ES-I3 (cell line): ENCODE measurements around the gene SLC25A41.
A peak's percentile ranks its signal among the peaks of the same experiment; 100 is the strongest.

Experiments
- H3K36me3 ChIP-seq: 2 replicates; pipeline ENCODE4 v1.6.1; 2013; ENCODE audit warnings: mild to moderate bottlenecking, low read length, control low read depth, moderate library complexity; ENCODE audit not compliant: insufficient read depth
- H3K4me1 ChIP-seq: 2 replicates; pipeline ENCODE4 v1.6.1; 2013; ENCODE audit warnings: mild to moderate bottlenecking, control low read depth, low read length; ENCODE audit not compliant: insufficient read depth
- H3K9ac ChIP-seq: 2 replicates; pipeline ENCODE4 v1.6.1; 2013; ENCODE audit warnings: low read depth, mild to moderate bottlenecking, low read length, moderate library complexity
- H3K9me3 ChIP-seq: 2 replicates; pipeline ENCODE4 v1.6.1; 2013; ENCODE audit warnings: mild to moderate bottlenecking, low read length, moderate library complexity; ENCODE audit not compliant: control insufficient read depth, insufficient read depth

SLC25A41 gene

GRCh38 chr19:6470173-6470572 lies 36.6 kb upstream of the SLC25A41 start:
- no peak overlapping the region for H3K9ac ChIP-seq
- H3K36me3 ChIP-seq = no peaks in the 10 kb centered on the region
- H3K9me3 ChIP-seq = no peaks in the 10 kb centered on the region
- peaks cover 3% of the 10 kb centered on the region; the same call in 1 of the 2 replicates for H3K4me1 ChIP-seq

GRCh38 chr19:6467384-6467783 lies 33.8 kb upstream of the SLC25A41 start:
- Histone ChIP-seq H3K9ac (no peak overlapping the region), H3K4me1 (peaks cover 5% of the 10 kb centered on the region; the same call in 1 of the 2 replicates), H3K9me3 (no peaks in the 10 kb centered on the region), H3K36me3 (no peaks in the 10 kb centered on the region)

GRCh38 chr19:6466526-6467248 lies 33.1 kb upstream of the SLC25A41 start:
- H3K9ac ChIP-seq = no peak overlapping the region
- H3K9me3 ChIP-seq = no peaks in the 10 kb centered on the region
- no peaks in the 10 kb centered on the region for H3K36me3 ChIP-seq
- H3K4me1 ChIP-seq = peaks cover 5% of the 10 kb centered on the region; the same call in 1 of the 2 replicates

GRCh38 chr19:6465663-6466062 lies 32.1 kb upstream of the SLC25A41 start:
- H3K36me3 ChIP-seq = no peaks in the 10 kb centered on the region
- no peak overlapping the region for H3K9ac ChIP-seq
- peaks cover 5% of the 10 kb centered on the region; the same call in 1 of the 2 replicates for H3K4me1 ChIP-seq
- H3K9me3 ChIP-seq = no peaks in the 10 kb centered on the region

GRCh38 chr19:6465006-6465405 lies 31.4 kb upstream of the SLC25A41 start:
- Histone ChIP-seq H3K36me3 (no peaks in the 10 kb centered on the region), H3K4me1 (peaks cover 5% of the 10 kb centered on the region; the same call in 1 of the 2 replicates), H3K9ac (peak overlapping the region; percentile 82), H3K9me3 (no peaks in the 10 kb centered on the region)

GRCh38 chr19:6464070-6464873 lies 30.7 kb upstream of the SLC25A41 start, which contains the start of gene CRB3:
Gene CRB3 (plus strand): TSS chr19:6464271. CDS start chr19:6464702, 431 bp downstream.
- peak within 1 kb of the TSS; percentile 82 for H3K9ac ChIP-seq
- H3K36me3 ChIP-seq = no peaks in the 10 kb centered on the region
- H3K9me3 ChIP-seq = no peaks in the 10 kb centered on the region
- peaks cover 5% of the 10 kb centered on the region; the same call in 1 of the 2 replicates for H3K4me1 ChIP-seq

- peak overlapping the region; percentile 79 for H3K9ac ChIP-seq
- H3K9me3 ChIP-seq = no peaks in the 10 kb centered on the region
- H3K4me1 ChIP-seq = peaks cover 13% of the 10 kb centered on the region; the same call in 1 of the 2 replicates
- H3K36me3 ChIP-seq = no peaks in the 10 kb centered on the region
Measured at GRCh38 chr19:6460099-6460884, 26.7 kb upstream of the SLC25A41 start.

- Histone ChIP-seq H3K9me3 (no peaks in the 10 kb centered on the region), H3K4me1 (peaks cover 9% of the 10 kb centered on the region; the same call in 1 of the 2 replicates), H3K9ac (peak within 1 kb of the TSS; percentile 79), H3K36me3 (no peaks in the 10 kb centered on the region)
Measured at GRCh38 chr19:6459262-6460098, 25.9 kb upstream of the SLC25A41 start, which contains the start of gene SLC25A23. Gene SLC25A23 (minus strand): TSS chr19:6459792. CDS start chr19:6459628, 164 bp downstream.

- Histone ChIP-seq H3K4me1 (peaks cover 9% of the 10 kb centered on the region; the same call in 1 of the 2 replicates), H3K36me3 (peaks cover 2% of the 10 kb centered on the region; the same call in 1 of the 2 replicates), H3K9ac (peak overlapping the region; percentile 79; the same call in 1 of the 2 replicates), H3K9me3 (peaks cover 5% of the 10 kb centered on the region)
Measured at GRCh38 chr19:6458695-6459261, 25.2 kb upstream of the SLC25A41 start.

- Histone ChIP-seq H3K4me1 (peaks cover 9% of the 10 kb centered on the region; the same call in 1 of the 2 replicates), H3K9me3 (peaks cover 5% of the 10 kb centered on the region), H3K36me3 (peaks cover 5% of the 10 kb centered on the region; the same call in 1 of the 2 replicates), H3K9ac (peak overlapping the region; percentile 79; the same call in 1 of the 2 replicates)
Measured at GRCh38 chr19:6457958-6458694, 24.6 kb upstream of the SLC25A41 start.

- Histone ChIP-seq H3K36me3 (peaks cover 5% of the 10 kb centered on the region; the same call in 1 of the 2 replicates), H3K9me3 (peaks cover 5% of the 10 kb centered on the region), H3K4me1 (peaks cover 9% of the 10 kb centered on the region; the same call in 1 of the 2 replicates), H3K9ac (no peak overlapping the region)
Measured at GRCh38 chr19:6455924-6456323, 22.4 kb upstream of the SLC25A41 start.

- H3K36me3 ChIP-seq = peaks cover 5% of the 10 kb centered on the region; the same call in 1 of the 2 replicates
- H3K9me3 ChIP-seq = peaks cover 5% of the 10 kb centered on the region
- H3K4me1 ChIP-seq = peaks cover 9% of the 10 kb centered on the region; the same call in 1 of the 2 replicates
- H3K9ac ChIP-seq = no peak overlapping the region
Measured at GRCh38 chr19:6453951-6454565, 20.5 kb upstream of the SLC25A41 start.
